PC-3 (cell line): ENCODE measurements around the gene OSBPL7. TPM values are rescaled to one million over a fixed set of nuclear protein-coding genes. Genes with fewer than 3 reads are reported as not detected.

ENCODE experiments used
- ATAC-seq: fragments of 200-7000 bp; cut with Tn5 transposase; 2 replicates; pipeline ENCODE4 v1.9.1; 2020; ENCODE audit warnings: mild to moderate bottlenecking, moderate library complexity
- BruUV-seq: library from RNA; stranded (reverse); fragments of 400-500 nt; replicated peaks from 2 replicates; lab custom pipeline; 2021; lab: Mats Ljungman, UMichigan
- CTCF ChIA-PET: fragments of 300-600 bp; sonication (Branson Sonifier 250); formaldehyde crosslinking; loops from one replicate; lab custom pipeline; 2022; ENCODE audit warnings: antibody characterized with exemption; lab: Charles Lee
- POLR2A ChIA-PET: fragments of 300-600 bp; sonication (Branson Sonifier 250); formaldehyde crosslinking; loops from one replicate; lab custom pipeline; 2022; ENCODE audit warnings: antibody characterized with exemption; ENCODE audit not compliant: unreplicated experiment; lab: Charles Lee
- DNase-seq: peaks from one replicate; pipeline ENCODE4 v3.0.0-alpha.2; 2015
- H2AFZ ChIP-seq: fragments of 300-600 bp; sonication (generic); 2 replicates; pipeline ENCODE4 v1.6.0; 2016; ENCODE audit warnings: antibody characterized with exemption, low read length
- H3F3A ChIP-seq: fragments of 300-600 bp; sonication (generic); one replicate; pipeline ENCODE4 v1.6.0; 2017; ENCODE audit warnings: antibody characterized with exemption, low read length, control low read depth, mild to moderate bottlenecking; ENCODE audit not compliant: unreplicated experiment
- H3K27ac ChIP-seq: fragments of 300-600 bp; sonication (generic); 2 replicates; pipeline ENCODE4 v1.5.1; 2016; ENCODE audit warnings: mild to moderate bottlenecking, low read length
- H3K27me3 ChIP-seq: fragments of 300-600 bp; sonication (generic); 2 replicates; pipeline ENCODE4 v1.6.1; 2016; ENCODE audit warnings: low read length, mixed read lengths
- H3K36me3 ChIP-seq: fragments of 300-600 bp; sonication (generic); 2 replicates; pipeline ENCODE4 v1.6.1; 2016; ENCODE audit warnings: low read depth, mixed run types, low read length, mixed read lengths
- H3K4me1 ChIP-seq: fragments of 300-600 bp; sonication (generic); 2 replicates; pipeline ENCODE4 v1.5.1; 2016; ENCODE audit warnings: low read length; ENCODE audit not compliant: insufficient read depth
- H3K4me2 ChIP-seq: fragments of 300-600 bp; sonication (generic); 2 replicates; pipeline ENCODE4 v1.6.0; 2016; ENCODE audit warnings: low read length
- H3K4me3 ChIP-seq: fragments of 300-600 bp; sonication (generic); 2 replicates; pipeline ENCODE4 v1.5.1; 2016; ENCODE audit warnings: mild to moderate bottlenecking, low read length, mixed read lengths
- H3K79me2 ChIP-seq: fragments of 300-600 bp; sonication (generic); 2 replicates; pipeline ENCODE4 v1.6.1; 2017; ENCODE audit warnings: low read length, mixed read lengths
- H3K9ac ChIP-seq: fragments of 300-600 bp; sonication (generic); 2 replicates; pipeline ENCODE4 v1.6.0; 2016; ENCODE audit warnings: mild to moderate bottlenecking, low read length
- H3K9me2 ChIP-seq: fragments of 300-600 bp; sonication (generic); replicated peaks from 2 replicates; pipeline ENCODE4 v1.6.1; 2016; ENCODE audit warnings: mixed run types, low read length, mixed read lengths
- H3K9me3 ChIP-seq: fragments of 300-600 bp; sonication (generic); 2 replicates; pipeline ENCODE4 v1.6.1; 2016; ENCODE audit warnings: low read length, mixed read lengths
- H4K20me1 ChIP-seq: fragments of 300-600 bp; sonication (generic); 2 replicates; pipeline ENCODE4 v1.6.1; 2016; ENCODE audit warnings: low read length, mixed read lengths
- CTCF ChIP-seq: fragments of 300-600 bp; sonication (generic); conservative IDR thresholded peaks from 2 replicates; pipeline ENCODE4 v1.5.1; 2017; ENCODE audit warnings: antibody characterized with exemption, low read depth, mild to moderate bottlenecking, low read length
- EZH2 ChIP-seq: fragments of 300-600 bp; sonication (generic); IDR thresholded peaks from one replicate; pipeline ENCODE4 v1.6.1; 2017; ENCODE audit warnings: antibody characterized with exemption, mild to moderate bottlenecking, low read length; ENCODE audit not compliant: unreplicated experiment
- EZH2phosphoT487 ChIP-seq: fragments of 300-600 bp; sonication (generic); IDR thresholded peaks from 2 replicates; pipeline ENCODE4 v1.6.1; 2018; ENCODE audit warnings: mild to moderate bottlenecking, antibody characterized with exemption, low read length, borderline replicate concordance
- intact Hi-C: fragments of 100-400 bp; cut with micrococcal nuclease; formaldehyde crosslinking; loops from 2 replicates; pipeline ENCODE4 v1.9.0; 2023
- total RNA-seq: library from RNA; depleted of rRNA; stranded (reverse); fragments of >200 nt; gene quantifications from 2 replicates; pipeline ENCODE4 v1.2.3, GENCODE V29; 2014

Gene OSBPL7
- total RNA-seq, 1 experiment from 2014 or later, result 22.1 TPM

- Histone ChIP-seq H3K4me2 (no peak overlapping the region), H3F3A (no peaks in the 10 kb centered on the region), H3K9ac (no peak overlapping the region), H3K9me2 (no peaks in the 10 kb centered on the region), H3K27me3 (no peaks in the 10 kb centered on the region), H3K9me3 (no peaks in the 10 kb centered on the region), H2AFZ (no peak overlapping the region), H3K27ac (no peak overlapping the region), H3K36me3 (no peaks in the 10 kb centered on the region), H4K20me1 (no peaks in the 10 kb centered on the region), H3K79me2 (peaks cover 26% of the 10 kb centered on the region), H3K4me1 (peaks cover 29% of the 10 kb centered on the region), H3K4me3 (no peak overlapping the region)
- ChIA-PET POLR2A (no interaction called here), CTCF (interaction anchor here (1.5 kb wide), 1 partner anchor 44 kb away, joined by 5 read pairs; no protein-coding TSS in a partner anchor)
- DNase-seq (no peak), ATAC-seq (no peak)
- TF ChIP-seq EZH2 (no peak), EZH2phosphoT487 (no peak), CTCF (no peak)
- intact Hi-C loops, result no loop called here
- BruUV-seq, result no TSS peak
Measured at GRCh38 chr17:47845716-47846075, 24.1 kb upstream of the OSBPL7 start.

GRCh38 chr17:47844814-47845715, 23.5 kb upstream of the OSBPL7 start:
- Histone ChIP-seq H3K9me3 (no peaks in the 10 kb centered on the region), H2AFZ (no peak overlapping the region), H3K4me3 (no peak overlapping the region), H3K4me1 (peaks cover 28% of the 10 kb centered on the region), H3K79me2 (peaks cover 27% of the 10 kb centered on the region), H3K9ac (no peak overlapping the region), H3F3A (no peaks in the 10 kb centered on the region), H4K20me1 (no peaks in the 10 kb centered on the region), H3K36me3 (no peaks in the 10 kb centered on the region), H3K27ac (no peak overlapping the region), H3K27me3 (no peaks in the 10 kb centered on the region), H3K4me2 (no peak overlapping the region), H3K9me2 (no peaks in the 10 kb centered on the region)
- intact Hi-C loops, result no loop called here
- ATAC-seq (no peak), DNase-seq (peak; percentile 41)
- ChIA-PET POLR2A (no interaction called here), CTCF (interaction anchor here (0.9 to 1.5 kb wide), 2 partner anchors 14 to 45 kb away, joined by 3 to 5 read pairs; partner anchors contain the start of gene MRPL10)
- TF ChIP-seq CTCF (peak; percentile 64), EZH2 (no peak)
- no TSS peak for BruUV-seq

- ATAC-seq (no peak), DNase-seq (no peak)
- POLR2A ChIA-PET, result no interaction called here
- Histone ChIP-seq H3K36me3 (no peaks in the 10 kb centered on the region), H3K9me2 (no peaks in the 10 kb centered on the region), H3K27me3 (no peaks in the 10 kb centered on the region), H3F3A (no peaks in the 10 kb centered on the region), H3K9ac (no peak overlapping the region), H2AFZ (no peak overlapping the region), H3K4me1 (peaks cover 24% of the 10 kb centered on the region), H3K4me2 (no peak overlapping the region), H4K20me1 (no peaks in the 10 kb centered on the region), H3K9me3 (no peaks in the 10 kb centered on the region), H3K79me2 (peaks cover 27% of the 10 kb centered on the region), H3K4me3 (no peak overlapping the region), H3K27ac (no peak overlapping the region)
- intact Hi-C loops, result no loop called here
- BruUV-seq, result no TSS peak
- CTCF ChIA-PET, result no interaction called here
- no peak for TF ChIP-seq EZH2phosphoT487
- TF ChIP-seq EZH2, result no peak
- TF ChIP-seq CTCF, result no peak
Measured at GRCh38 chr17:47844227-47844626, 22.6 kb upstream of the OSBPL7 start.
